Thyroid gland (tissue), 4 donors: ENCODE measurements around the gene ZNF746.
"Not testable (repeated sequence)": the region's sequence is repeated elsewhere in the genome, so short reads cannot be mapped to it uniquely, and the experiment has no call there.

ENCODE experiments used
- POLR2A ChIP-seq, 2 donors: fragments of 450-650 bp; IDR thresholded peaks; one replicate each; pipeline ENCODE4 v1.6.1; 2017; ENCODE audit warnings: antibody characterized with exemption in 2 of 2, mild to moderate bottlenecking in 2 of 2, moderate library complexity in 1 of 2
- TF ChIP-seq, protein P1 (sequence below), 6 experiments: fragments of 200-600 bp in 3 of 6; fragments of 450-650 bp in 3 of 6; sonication (generic) in 3 of 6; IDR thresholded peaks; one replicate each; pipeline ENCODE4 v1.5.1; 2016 to 2019; ENCODE audit warnings: antibody characterized with exemption in 6 of 6, mild to moderate bottlenecking in 2 of 6, inconsistent platforms in 1 of 6, moderate library complexity in 1 of 6

DNA sequence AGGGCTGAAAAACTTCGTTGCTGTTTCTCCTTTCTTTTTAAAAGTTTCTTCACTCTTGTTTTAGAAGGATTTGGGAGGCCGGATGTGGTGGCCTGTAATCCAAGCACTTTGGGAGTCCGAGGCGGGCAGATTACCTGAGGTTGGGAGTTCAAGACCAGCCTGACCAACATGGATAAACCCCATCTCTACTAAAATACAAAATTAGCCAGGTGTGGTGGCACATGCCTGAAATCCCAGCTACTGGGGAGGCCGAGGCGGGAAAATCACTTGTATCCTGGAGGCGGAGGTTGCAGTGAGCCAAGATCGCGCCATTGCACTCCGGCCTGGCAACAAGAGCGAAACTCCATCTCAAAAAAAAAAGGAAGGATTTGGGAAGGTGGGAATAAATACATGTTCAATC lies 51.6 kb downstream of the ZNF746 start:
- TF ChIP-seq, protein P1, sequence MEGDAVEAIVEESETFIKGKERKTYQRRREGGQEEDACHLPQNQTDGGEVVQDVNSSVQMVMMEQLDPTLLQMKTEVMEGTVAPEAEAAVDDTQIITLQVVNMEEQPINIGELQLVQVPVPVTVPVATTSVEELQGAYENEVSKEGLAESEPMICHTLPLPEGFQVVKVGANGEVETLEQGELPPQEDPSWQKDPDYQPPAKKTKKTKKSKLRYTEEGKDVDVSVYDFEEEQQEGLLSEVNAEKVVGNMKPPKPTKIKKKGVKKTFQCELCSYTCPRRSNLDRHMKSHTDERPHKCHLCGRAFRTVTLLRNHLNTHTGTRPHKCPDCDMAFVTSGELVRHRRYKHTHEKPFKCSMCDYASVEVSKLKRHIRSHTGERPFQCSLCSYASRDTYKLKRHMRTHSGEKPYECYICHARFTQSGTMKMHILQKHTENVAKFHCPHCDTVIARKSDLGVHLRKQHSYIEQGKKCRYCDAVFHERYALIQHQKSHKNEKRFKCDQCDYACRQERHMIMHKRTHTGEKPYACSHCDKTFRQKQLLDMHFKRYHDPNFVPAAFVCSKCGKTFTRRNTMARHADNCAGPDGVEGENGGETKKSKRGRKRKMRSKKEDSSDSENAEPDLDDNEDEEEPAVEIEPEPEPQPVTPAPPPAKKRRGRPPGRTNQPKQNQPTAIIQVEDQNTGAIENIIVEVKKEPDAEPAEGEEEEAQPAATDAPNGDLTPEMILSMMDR (IDR thresholded peaks at IDR 0.05): not testable (repeated sequence)
- TF ChIP-seq POLR2A (IDR thresholded peaks at IDR 0.05): not testable (repeated sequence)
